HPDE6-E6E7 (cell line): ENCODE data around the gene SEMA3E.
A peak's percentile ranks its signal among the peaks of the same experiment; 100 is the strongest.

Source experiments
- DNase-seq: peaks from one replicate; pipeline ENCODE4 v3.0.0; 2011; ENCODE audit warnings: missing footprints; ENCODE audit errors: extremely low spot score

SEMA3E gene

DNA sequence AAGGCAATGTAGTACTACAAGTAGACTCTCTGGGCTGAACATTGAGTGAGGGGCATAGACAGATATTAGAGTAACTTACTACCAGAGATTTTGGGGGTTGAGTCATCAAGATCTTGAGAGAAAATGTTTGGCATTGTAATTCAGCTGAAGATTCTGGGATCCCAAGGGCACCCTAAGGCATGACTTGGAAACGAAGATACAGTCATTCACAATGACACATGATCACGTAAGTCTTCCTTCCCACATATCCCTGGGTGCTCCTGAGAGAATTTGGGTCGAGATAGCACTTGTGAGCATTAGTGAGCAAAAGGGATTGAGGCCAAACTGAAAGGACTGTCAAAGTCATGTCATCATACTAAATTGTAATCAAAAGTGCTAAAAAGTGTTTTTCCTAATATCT lies 293.8 kb downstream of the SEMA3E start:
- DNase-seq = no peak

DNA sequence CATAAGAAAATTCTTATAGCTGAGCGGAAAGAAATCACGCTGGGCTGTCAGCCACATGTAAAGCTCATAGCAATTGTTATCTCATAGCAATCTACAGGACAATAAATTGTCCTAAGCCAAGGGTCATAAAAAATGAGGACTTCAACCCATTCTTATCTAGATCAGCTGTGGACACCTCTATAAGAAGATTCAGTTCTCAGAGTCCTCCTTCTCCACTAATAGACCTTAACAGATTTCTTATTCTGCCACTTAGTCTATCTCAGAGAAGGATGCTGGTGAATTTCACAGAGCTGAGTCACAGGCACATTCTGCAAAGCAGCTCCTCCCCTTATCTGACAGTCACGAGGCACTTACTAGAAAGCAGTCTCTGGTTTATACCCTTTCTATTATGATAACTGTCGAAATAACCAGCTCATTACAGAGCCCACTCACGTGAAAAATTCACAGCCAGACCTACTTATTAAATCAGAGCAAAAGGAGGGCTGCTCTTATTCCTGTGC lies 300.9 kb downstream of the SEMA3E start:
- DNase-seq = peak; percentile 29

DNA sequence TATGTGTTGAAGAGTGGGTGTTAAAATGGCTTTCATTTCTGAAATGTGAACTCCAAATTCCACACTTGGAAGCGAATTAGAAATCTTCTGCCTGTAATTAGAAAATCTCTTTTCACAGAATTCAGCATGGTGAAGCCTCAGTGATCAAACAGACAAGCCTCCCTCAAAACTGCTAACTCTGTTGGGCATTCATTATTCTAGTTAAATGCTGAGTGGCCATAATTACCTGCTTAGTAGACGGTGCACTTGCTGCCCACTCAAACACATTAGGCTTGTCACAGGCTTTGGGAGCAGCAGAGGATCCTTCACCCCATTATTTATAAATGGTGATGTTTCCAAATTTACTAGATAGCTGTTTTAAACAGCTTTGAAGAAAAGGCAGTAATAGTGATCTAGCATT lies 309.0 kb downstream of the SEMA3E start:
- no peak for DNase-seq

- no peak for DNase-seq
Measured at GRCh38 chr7:83338277-83338950, 310.5 kb downstream of the SEMA3E start.

- DNase-seq = no peak
Measured at GRCh38 chr7:83337050-83337449, 311.9 kb downstream of the SEMA3E start.

GRCh38 chr7:83326223-83326622 lies 322.7 kb downstream of the SEMA3E start:
- no peak for DNase-seq

- DNase-seq = no peak
Measured at GRCh38 chr7:83325083-83325482, 323.9 kb downstream of the SEMA3E start.

DNA sequence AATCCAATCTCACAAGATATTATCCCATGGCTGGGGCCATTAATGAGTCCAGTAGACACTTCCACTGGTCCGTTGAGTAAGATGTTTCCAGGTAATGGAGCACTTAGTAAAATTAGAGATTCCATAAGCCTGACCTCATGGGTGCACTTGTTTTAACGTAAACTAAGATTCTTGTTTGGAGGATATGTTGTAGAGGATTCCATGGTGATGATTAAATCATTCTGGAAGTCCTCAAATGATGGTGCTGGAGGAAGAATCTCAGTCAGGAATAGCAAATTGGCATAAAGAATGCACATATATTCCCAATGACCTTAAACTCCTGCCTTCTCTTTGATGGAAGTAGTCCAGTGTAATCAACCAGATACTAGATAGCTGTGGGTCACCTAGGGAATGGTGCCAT lies 324.3 kb downstream of the SEMA3E start:
- DNase-seq = no peak

- DNase-seq = no peak
Measured at GRCh38 chr7:83321011-83321410, 327.9 kb downstream of the SEMA3E start.

- no peak for DNase-seq
Measured at GRCh38 chr7:83313931-83314330, 335.0 kb downstream of the SEMA3E start.
